Activated naive CD8-positive, alpha-beta T cell treated with anti-CD3 and anti-CD28 coated beads, Interleukin-2, amount 50 U/mL, for 16 hours (primary cell): ENCODE data around the gene DHH.

ENCODE experiments used
- DNase-seq: peaks from one replicate; pipeline ENCODE4 v3.0.0-alpha.2; 2020; ENCODE audit warnings: low read depth, low spot score

The DHH gene

GRCh38 chr12:49109641-49110463 is 15.3 kb upstream of the DHH start:
- DNase-seq, result no peak

DNA sequence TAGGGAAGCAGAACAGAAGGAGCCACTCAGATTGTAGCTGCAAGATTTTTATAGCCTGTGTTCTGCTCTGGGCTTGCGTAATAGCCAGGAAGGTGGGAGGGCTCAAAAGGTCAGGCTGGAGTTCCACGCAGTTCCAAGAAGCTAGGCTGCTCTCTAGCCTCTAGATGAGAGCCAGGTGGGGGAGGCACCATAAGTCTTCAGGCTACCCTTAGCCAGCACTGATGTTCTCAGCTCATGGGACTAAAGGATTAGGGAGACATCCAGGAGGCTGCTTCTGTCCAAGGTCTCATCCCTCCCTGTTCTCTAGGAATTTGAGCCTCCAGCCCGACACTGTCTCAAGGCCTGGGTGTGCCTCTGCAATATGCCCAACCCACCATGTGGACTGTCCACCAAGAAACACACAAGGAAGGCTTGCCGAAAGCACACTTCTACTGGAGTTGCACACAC is 14.4 kb upstream of the DHH start:
- DNase-seq, result no peak

DNA sequence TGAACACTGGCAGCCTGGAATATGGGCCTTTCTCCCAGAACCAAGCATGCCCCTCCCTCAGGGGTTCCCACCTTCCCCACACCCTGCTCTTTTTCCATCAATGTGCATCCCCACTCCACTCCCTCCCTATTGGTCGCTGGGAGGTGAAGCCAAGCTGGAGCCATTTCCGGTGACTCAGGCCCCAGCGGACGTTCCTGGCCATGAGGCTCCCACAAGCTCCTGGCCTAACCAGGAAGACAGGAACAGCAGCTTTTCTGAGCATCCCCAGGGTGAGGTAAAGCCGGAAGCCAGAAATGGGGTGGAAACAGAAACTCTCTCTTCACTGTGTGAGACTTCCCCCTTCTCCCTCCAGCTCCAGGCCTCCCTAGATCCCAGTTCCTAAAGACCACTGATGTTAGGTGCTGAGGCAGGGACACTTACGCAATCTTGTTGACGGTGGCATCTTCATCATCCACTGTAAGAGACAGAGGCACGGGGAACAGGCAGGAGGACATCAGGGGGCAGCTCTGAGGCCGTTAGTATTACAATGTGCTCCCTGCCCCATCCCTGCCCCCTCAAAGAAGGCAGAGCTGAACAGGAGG is 11.0 kb upstream of the DHH start:
- no peak for DNase-seq

- no peak for DNase-seq
Observed at GRCh38 chr12:49104822-49105221, 10.2 kb upstream of the DHH start.

GRCh38 chr12:49100380-49100779 is 5.8 kb upstream of the DHH start:
- no peak for DNase-seq

DNA sequence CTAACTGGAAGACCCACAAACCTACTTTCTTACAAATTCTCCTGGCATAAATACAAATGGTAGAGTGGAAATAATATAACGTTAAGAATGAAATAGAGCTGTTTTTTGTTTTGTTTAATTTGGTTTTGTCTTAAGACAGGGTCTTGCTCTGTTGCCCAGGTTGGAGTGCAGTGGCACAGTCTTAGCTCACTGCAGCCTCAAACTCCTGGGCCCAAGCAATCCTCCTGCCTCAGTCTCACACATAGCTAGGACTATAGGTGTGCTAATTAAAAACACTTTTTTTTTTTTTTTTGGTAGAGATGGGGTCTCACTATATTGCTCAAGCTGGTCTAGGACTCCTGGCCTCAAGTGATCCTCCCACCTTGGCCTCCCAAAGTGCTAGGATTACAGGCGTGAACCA is 4.1 kb upstream of the DHH start:
- DNase-seq, result no peak

- DNase-seq, result peak; percentile 42
Observed at GRCh38 chr12:49098035-49098451, 3.4 kb upstream of the DHH start.

DNA sequence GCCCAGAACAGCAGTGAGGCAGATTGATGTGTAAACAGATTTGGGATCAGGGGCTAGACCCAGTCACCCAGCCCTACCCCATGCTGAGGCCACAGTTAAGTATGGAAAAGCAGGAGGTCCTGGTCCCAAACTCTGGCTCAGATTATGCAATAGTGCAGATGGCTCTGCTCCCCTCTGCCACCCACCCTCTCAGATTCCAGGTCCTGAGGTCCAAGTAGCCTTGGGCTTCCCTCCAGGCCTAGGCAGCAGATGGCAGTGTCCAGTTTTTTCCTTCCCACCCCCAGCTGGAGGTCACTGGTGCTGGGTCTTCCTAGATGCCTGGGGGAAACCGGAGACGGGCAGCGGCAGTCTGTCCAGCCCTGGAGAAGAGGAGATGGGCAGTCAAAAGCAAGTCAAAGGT is 2.8 kb upstream of the DHH start:
- no peak for DNase-seq

DNA sequence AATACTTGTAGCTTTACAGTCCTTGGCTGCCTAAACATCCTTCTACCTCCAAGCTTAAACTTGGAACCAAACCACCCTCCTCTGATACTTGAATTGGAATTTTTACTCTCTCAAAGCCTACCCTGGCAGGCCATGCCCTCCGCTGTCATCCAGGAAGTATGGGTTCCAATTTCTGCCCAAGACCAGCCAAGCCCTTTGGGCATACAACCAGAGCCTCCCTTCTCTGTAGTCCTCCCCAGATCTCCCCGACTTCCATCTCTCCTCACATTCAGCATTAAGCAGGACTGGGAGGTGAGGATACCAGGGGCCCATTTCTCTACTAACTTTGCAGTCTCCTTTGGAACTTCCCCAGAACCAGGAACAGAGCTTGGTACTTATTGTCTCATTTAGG is 369 bp upstream of the DHH start:
- DNase-seq, result no peak

DNA sequence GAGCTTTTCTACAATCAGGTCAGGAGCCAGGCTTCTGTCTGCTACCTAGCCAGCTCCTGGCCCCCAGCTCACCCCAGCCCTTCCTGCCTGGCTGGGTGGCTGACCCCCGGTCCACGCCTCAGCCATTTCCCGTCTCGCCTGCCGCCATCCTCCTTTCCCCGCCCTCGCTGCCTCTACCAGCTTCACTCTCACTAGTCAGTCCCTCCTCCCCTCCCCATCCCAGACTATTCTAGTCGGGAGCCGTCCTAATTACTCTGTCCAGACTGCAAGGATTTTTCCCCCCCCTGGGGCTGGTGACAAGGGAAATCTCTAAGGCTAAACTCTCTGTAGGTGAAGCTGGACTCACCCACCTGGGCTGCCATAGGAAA is 825 bp downstream of the DHH start:
- no peak for DNase-seq

DNA sequence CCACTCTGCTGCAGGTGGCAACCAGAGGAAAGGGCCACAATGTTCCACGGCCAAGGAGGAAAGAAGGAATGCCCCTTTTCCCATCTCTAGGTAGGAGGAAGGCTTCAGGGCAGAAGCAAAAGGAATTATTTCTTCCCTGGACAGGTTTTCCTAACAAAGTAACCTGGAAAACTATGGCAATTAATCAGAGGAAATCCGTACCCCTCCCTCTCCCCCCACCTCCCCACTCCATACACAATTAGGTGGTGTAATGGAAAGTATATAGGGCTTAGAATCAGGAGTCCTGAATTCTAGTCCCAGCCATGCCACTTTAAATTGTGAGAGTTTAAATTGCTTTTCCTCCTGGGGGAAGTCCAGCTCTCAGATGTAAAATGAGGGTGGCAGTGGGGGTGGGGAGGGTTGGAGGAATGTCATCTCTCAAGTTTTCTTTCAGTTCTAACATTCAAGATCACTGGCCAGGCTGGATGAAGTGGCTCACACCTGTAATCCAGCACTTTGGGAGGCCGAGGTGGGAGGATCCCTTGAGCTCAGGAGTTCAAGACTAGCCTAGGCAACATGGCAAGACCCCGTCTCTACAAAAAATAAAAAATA is 1.7 kb downstream of the DHH start:
- DNase-seq, result no peak

GRCh38 chr12:49092086-49092815 is 2.4 kb downstream of the DHH start:
- peak; percentile 34 for DNase-seq

DNA sequence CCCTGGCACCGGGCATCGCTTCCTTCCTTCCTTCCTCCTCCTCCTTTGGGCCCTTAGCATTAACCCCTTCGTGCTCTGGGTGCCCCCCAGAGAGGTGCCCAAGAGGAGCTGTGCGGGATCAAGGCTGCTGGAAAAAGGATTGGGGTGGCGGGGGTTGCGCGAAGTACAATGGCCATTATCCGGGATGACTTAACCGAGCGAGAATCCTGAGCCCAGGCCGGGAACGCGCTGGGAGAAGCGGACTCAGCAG is 2.8 kb downstream of the DHH start:
- DNase-seq, result no peak

GRCh38 chr12:49091056-49091835 is 3.4 kb downstream of the DHH start:
- DNase-seq, result no peak

DNA sequence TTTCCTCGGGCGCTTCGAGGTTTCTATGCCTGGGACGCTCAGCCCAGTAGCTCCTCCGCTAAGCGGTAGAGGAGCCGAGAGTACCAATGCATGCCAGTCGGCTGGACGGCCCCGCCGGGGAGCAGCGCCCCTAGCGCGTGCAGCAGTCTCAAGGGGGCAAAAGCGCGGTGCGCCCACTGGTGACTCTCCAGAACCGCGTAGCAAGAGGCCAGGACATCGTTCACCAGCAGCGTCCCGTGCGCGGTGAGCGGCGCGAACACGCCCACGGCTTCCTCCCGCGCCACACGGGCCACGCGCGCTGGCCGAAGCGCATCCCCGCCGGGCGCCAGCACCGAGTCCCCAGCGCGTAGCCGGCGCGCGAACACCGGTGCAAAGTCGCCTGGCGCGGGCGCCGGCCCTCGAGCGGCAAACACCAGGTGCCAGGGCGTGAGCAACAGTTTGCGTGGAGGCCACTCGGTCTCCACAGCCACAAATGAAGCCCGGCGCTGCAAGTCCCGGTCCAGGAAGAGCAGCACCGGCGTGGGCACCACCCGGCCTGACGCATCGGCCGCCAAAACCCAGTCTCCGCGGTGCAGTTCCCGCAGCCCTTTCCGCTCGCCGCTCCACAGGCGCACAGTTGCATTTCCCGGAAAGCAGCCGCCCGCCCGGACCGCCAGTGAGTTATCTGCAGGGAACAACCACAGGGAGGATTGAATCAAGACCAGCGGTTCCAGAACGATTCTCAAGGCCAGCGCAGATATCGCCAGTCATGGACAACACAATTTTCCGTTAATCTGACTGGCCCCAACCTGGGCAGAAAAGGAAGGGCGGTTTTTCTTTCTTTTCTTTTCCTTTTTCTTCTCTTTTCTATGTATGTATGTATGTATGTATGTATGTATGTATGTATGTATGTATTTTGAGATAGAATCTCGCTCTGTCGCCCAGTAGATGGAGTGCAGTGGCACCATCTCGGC is 4.5 kb downstream of the DHH start:
- DNase-seq, result no peak

GRCh38 chr12:49088932-49089330 is 5.7 kb downstream of the DHH start:
- no peak for DNase-seq

DNA sequence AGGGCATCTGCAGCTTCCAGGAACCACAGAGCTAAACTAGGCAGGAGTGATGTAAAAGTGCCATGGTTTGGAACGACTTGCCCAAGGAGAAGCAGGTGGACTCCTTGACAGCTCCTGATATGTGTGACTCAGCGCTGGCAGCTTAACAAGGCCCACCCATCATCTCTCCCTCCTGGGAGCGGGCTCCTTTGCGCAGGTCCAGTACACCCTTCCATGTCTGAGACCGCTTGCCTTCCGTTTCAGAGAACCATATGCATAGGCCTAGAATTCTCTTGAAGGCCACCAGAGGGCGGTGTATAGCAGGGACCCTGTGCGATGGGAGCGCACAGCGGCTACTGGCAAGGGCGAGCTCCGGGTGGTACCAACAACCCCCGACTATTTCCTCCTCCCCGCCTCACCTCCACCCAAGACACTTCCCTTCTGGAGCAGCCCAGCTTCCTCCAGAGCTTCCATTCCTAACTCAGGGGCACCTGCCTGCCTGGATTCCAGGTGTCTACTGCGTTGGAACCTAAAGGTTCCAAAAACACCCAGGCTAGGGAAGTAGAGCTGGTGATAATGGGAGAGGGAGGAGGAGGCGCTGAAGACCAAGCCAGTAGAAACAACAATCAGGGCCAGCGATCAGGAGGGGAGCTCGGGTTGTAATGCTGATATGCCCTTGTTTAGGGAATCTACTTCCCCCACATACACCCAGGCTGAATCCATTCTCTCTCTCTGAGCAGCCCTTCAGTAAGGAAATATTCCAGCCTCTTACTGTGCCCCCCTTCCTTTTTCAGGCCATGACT is 6.3 kb downstream of the DHH start:
- DNase-seq, result peak; percentile 53

DNA sequence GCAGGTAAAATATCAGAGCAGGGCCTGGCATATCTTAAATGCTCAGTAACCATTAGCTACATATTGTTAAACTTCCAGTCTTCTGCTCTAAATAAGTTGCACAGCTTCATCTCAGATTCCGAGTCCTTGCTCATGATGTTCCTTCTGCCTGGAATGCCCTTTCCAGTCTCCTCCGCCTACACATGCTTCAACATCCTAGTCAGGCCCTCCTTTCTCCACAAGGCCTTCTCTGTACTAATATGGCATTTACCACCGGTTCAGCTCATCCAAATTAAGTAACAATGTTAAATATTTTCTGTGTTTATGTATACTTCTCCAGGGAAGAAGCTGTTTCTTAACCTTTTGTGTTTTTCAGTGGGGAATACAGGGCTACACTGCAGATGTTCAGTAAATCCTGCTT is 8.5 kb downstream of the DHH start:
- DNase-seq, result no peak

DNA sequence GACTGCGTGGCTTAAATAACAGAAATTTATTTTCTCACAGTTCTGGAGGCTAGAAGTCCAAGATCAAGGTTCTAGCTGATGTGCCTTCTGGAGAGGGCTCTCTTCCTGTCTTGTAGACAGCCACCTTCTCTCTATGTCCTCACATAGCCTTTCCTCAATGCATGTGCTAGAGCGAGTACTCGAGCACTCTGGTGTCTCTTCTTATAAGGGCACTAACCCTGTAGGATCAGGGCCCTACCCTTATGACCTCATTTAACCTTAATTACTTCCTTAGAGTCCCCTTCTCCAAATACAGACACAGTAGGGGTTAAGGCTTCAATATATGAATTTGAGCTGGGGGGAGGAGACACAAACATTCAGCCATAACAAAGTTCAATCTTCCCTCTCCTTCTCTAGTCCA is 10.2 kb downstream of the DHH start:
- no peak for DNase-seq

GRCh38 chr12:49079793-49080192 is 14.8 kb downstream of the DHH start:
- no peak for DNase-seq
